Fibroblast of the aortic adventitia (primary cell): ENCODE data around the gene ATF7IP2. TPM values are rescaled to one million over a fixed set of nuclear protein-coding genes. Genes with fewer than 3 reads are reported as not detected.
A peak's percentile ranks its signal among the peaks of the same experiment; 100 is the strongest.
"Not testable (repeated sequence)": the region's sequence is repeated elsewhere in the genome, so short reads cannot be mapped to it uniquely, and the experiment has no call there.

Experiments used
- DNase-seq: peaks from one replicate; pipeline ENCODE4 v3.0.0-alpha.2; 2010; ENCODE audit warnings: low read depth
- H3K4me3 ChIP-seq: 2 replicates; pipeline ENCODE4 v1.5.1; 2011; ENCODE audit warnings: low read depth, mild to moderate bottlenecking, control low read depth, low read length, moderate library complexity
- total RNA-seq: library from RNA; depleted of rRNA; stranded (reverse); fragments of >200 nt; gene quantifications from 2 replicates; pipeline ENCODE4 v1.2.3, GENCODE V29; 2012; ENCODE audit warnings: low replicate concordance
- TF ChIP-seq, protein P1 (sequence below): IDR thresholded peaks from 2 replicates; pipeline ENCODE4 v1.5.1; 2011; ENCODE audit warnings: mild to moderate bottlenecking, low read length, control low read depth, inconsistent platforms; ENCODE audit not compliant: insufficient read depth

The ATF7IP2 gene
- total RNA-seq, 1 donor, result 1.1 TPM

DNA sequence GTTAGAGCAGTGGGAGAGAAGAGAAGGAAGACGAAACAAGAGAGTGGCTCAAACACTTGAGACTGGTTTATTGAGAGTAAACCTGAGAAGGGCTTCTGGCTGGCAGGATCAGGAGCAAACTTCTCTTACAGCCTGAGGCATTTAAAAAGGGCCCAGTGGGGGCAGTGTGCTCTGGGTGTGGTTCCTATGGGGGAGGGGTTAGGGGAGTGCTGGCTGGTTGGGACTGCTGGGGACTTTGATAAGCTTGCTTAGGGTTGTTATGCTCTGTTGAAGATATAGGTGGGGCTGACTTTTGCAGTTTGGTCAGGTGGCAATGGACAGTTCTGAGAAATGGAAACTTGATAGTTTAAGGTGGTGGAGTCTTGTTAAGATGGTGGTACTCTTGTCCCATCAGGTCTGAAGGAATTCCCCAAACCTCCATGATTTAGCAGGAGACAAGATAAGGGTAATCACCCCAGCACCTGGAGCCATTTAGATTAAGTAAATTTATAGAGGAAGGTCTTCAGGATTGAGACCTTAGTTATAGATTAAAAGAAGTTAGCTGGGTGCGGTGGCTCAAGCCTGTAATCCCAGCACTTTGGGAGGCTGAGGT lies 115.3 kb downstream of the ATF7IP2 start:
- H3K4me3 ChIP-seq, result no peak overlapping the region
- DNase-seq, result no peak
- TF ChIP-seq, protein P1, sequence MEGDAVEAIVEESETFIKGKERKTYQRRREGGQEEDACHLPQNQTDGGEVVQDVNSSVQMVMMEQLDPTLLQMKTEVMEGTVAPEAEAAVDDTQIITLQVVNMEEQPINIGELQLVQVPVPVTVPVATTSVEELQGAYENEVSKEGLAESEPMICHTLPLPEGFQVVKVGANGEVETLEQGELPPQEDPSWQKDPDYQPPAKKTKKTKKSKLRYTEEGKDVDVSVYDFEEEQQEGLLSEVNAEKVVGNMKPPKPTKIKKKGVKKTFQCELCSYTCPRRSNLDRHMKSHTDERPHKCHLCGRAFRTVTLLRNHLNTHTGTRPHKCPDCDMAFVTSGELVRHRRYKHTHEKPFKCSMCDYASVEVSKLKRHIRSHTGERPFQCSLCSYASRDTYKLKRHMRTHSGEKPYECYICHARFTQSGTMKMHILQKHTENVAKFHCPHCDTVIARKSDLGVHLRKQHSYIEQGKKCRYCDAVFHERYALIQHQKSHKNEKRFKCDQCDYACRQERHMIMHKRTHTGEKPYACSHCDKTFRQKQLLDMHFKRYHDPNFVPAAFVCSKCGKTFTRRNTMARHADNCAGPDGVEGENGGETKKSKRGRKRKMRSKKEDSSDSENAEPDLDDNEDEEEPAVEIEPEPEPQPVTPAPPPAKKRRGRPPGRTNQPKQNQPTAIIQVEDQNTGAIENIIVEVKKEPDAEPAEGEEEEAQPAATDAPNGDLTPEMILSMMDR, result no peak

DNA sequence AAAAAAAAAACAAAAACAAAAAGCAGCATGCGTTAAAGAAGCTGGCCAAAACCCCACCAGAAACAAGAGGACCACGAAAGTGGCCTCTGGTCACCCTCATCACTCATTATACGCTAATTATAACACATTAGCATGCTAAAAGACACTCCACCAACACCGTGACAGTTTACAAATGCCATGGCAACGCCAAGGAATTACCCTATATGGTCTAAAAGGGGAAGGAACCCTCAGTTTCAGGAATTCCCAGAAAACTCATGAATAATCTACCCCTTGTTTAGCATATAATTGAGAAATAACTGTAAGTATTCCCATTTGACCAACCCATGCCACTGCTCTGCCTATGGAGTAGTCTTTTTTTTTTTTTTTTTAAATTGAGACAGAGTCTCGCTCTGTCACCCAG lies 116.9 kb downstream of the ATF7IP2 start:
- no peak for DNase-seq
- no peak overlapping the region for H3K4me3 ChIP-seq
- TF ChIP-seq, protein P1, result no peak

DNA sequence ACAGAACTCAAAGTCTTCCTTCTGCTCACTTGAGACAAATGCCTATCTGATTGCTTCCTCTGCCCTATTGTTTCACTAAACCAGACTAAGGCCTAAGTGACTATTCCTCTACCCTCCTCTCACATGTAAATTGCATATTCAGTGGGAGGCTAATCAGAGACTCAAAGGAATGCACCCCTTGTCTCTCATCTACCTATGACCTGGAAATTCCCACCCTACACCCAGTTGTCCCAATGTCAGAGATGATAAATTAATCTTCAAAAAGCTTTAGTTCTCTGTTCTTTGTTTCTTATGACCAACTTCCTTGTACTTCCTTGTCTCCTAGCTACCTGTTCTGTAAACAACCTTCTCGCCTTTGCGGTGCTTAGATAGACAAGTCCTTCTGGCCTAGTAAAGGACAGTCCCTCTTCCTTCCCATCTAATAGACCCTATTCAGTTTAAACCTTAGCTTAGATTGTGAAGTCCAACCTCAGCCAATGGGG lies 118.6 kb downstream of the ATF7IP2 start:
- H3K4me3 ChIP-seq, result no peak overlapping the region
- TF ChIP-seq, protein P1, result no peak
- DNase-seq, result no peak

DNA sequence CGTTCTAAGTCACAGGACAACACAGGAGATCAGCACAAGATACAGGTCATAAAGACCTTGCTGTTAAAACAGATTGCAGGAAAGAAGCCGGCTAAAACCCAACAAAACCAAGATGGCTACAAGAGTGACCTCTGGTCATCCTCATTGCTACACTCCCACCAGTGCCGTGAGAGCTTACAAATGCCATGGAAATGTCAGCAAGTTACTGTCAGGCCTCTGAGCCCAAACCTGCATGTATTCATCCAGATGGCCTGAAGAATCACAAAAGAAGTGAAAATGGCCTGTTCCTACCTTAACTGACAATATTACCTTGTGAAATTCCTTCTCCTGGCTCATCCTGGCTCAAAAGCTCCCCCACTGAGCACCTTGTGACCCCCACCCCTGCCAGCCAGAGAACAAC lies 119.4 kb downstream of the ATF7IP2 start:
- DNase-seq, H3K4me3 ChIP-seq: not testable (repeated sequence)

DNA sequence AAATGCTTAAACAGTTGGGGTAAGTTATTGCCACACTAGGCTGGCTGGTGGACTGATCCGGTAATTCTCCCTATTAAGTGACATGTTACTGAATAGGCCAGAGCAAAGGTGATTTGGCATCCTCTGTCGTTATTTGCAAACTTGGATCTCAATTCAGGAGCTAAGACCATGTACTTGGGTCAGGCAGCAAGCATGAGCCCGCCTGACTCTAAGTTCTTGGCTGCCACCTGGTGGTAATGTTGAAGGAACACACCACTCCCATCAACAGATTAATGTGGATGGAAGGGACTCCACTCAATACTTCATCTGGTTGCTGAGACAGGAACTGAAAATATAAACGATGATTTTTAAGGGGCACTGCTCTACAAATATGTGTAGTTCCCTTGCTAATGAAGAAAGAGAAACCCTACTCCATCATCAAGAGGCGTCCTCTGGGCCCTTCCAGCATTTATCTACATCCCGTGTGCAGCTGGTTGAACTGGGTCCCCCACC lies 123.7 kb downstream of the ATF7IP2 start:
- no peak overlapping the region for H3K4me3 ChIP-seq
- peak; percentile 86 for DNase-seq
- TF ChIP-seq, protein P1, result peak; percentile 77

DNA sequence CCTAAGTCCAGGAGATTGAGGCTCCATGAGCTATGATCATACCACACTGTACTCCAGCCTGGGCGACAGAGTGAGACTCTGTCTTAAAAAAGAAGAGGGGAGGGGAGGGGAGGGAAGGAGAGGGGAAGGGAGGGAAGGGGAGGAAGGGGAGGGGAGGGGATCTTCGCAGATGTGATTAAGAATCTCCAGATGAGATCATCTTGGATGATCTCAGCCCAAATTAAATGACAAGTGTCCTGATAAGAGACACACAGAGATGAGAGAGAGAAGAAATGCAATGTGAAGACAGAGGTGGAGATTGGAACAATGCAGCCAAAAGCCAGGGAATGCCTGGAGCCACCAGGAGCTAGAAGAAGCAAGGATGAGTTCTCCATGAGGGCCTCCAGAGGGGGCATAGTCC lies 124.4 kb downstream of the ATF7IP2 start:
- TF ChIP-seq, protein P1, result no peak
- DNase-seq, result no peak
- no peak overlapping the region for H3K4me3 ChIP-seq

DNA sequence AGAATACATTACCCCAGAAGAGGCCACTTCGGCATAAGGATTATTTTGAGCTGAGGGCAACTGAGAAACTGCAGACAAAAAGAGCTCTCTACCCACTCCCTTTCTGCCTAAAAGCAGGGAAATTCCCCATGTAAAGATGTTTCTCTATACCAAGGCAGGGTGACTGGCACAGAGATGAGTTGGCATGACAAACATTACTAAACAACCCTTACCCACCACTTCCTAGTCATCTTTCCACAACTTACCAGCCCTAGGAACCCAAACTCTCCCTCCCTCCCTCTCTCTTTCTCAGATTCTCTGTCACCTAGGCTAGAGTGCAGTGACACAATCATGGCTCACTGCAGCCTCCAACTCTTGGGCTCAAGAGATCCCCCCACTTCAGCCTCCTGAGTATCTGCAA lies 126.0 kb downstream of the ATF7IP2 start:
- DNase-seq, result no peak
- TF ChIP-seq, protein P1, result no peak
- H3K4me3 ChIP-seq, result no peak overlapping the region
